Cardiac septum (tissue), 1 donor: ENCODE data around the gene PDAP1. TPM values are rescaled to one million over a fixed set of nuclear protein-coding genes. Genes with fewer than 3 reads are reported as not detected.
"Not testable (repeated sequence)": the region's sequence is repeated elsewhere in the genome, so short reads cannot be mapped to it uniquely, and the experiment has no call there.

Experiments
- DNase-seq: peaks from one replicate; pipeline ENCODE4 v3.0.0-alpha.2; 2020; ENCODE audit warnings: low spot score
- intact Hi-C: fragments of 100-400 bp; cut with DNase I; formaldehyde crosslinking; loops from one replicate; pipeline ENCODE4 v1.14.0; 2022
- total RNA-seq: library from RNA; stranded (reverse); fragmentation: NEBNext Ultra II Directional; extraction: Animal tissue kit (Norgen Biotek cat#: 25700); gene quantifications from one replicate; pipeline ENCODE4 v1.2.1, GENCODE V29; 2021
- donor health status: DM: no; HTN: no; CAD: no.

The PDAP1 gene
- total RNA-seq, 1 donor from 2014 or later: 95.6 TPM

DNA sequence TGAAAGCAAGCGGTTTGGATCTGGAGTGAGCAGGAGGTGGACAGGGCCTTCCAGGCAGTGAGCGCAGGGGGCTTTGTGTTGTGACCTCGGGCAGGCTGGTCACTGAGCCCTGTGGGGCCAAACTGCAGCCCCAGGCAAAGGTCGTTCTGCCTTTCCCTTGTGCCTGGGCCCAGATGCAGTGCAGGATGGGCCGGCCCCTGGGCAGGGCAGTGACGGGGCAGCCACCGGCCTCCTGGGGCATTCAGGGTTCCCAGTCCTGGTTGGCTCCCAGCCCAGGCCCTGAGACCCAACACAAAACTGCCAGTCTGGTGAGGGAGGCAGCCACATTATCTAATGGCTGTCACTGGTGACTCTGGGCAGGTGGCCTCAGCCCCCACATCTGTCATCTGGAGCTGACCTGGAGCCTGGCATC lies 26.7 kb downstream of the PDAP1 start:
- intact Hi-C loops: no loop called here
- DNase-seq: no peak

DNA sequence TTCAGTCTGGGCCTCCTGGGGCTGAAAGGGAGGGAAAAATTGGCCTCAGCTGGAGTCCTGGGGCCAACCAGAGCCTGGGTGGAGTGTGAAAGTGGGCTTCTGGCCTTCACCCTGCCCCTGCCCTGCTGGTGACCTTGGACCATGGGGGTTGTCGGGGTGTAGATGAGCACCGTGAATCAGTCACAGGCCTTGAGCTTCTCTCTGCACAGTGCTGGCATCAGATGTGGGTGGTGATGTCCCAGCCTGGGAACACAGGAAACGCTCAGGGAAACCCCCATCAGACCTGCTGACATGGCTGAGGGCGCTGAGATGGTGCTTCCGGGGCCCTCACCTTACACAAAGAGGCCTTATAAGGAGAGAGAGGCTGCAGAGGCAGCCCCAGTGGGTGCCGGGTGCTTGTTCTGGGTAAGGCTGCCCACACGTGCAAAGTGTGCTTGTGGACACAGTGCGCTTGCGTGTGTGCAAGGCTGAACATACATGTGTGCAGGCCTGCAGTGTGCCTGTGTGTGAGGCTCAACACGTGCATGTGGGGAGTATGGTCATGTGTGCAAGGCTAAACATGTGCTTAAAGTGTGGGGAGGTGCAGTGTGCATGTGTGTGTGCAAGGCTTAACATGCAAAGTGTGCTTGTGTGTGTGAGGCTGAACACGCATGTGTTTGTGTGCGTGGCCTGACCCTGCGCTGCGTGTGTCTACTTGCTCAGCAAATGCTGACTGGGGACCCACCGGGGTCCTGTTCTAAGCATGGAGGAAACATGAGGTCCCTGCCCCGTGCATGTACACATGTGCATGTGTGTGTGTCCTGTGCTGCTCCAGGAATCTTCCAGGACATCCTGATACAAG lies 27.4 kb downstream of the PDAP1 start:
- no peak for DNase-seq
- intact Hi-C loops: no loop called here

DNA sequence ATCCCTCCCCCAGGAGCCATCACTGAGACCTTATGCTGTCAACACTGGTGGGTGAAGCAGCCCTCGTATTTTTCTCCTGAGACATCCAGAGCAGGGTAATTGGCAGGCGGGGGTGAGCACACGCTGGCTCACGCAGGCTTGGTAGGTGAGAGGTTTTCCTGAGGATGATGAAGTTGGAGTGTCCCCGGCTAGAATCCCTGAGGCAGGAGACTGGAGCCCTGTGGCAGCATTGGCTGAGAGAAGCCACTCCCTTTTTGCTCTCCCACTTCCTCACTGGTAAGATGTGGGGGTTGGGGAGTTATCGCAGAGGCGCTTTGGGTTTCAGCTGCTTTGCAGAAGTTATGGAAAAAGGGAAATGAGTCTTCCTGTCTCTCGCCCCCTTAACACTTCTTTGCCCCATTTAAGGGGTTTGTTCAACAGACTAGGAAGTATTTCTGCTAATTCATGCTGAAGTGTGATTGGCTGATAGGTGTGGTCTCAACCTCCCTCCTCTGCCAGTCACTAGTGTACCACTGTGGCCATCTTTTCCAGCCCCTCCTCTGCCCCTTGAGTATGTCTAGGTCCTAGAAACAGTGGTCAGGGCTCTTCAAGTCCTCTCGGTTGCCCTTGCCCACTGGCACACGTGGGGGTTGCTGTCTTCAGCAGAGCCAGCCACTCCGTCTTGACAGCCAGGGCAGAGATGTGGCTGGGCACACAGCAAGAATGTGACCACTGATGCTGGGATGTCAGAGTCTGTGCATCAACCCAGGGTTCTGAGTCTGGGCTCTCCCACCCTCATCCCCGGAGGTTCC lies 28.2 kb downstream of the PDAP1 start:
- no peak for DNase-seq
- intact Hi-C loops: no loop called here

- intact Hi-C loops, DNase-seq: not testable (repeated sequence)
Measured at GRCh38 chr7:99379693-99380031, 28.7 kb downstream of the PDAP1 start.

- peak; percentile 86 for DNase-seq
- intact Hi-C loops: no loop called here
Measured at GRCh38 chr7:99379043-99379577, 29.3 kb downstream of the PDAP1 start.

- intact Hi-C loops: loop anchor here (2.0 kb wide), 1 partner anchor 34 kb away; the partner anchor contains the start of genes BUD31 and PDAP1
- peak; percentile 93 for DNase-seq
Measured at GRCh38 chr7:99375070-99375807, 33.2 kb downstream of the PDAP1 start.

DNA sequence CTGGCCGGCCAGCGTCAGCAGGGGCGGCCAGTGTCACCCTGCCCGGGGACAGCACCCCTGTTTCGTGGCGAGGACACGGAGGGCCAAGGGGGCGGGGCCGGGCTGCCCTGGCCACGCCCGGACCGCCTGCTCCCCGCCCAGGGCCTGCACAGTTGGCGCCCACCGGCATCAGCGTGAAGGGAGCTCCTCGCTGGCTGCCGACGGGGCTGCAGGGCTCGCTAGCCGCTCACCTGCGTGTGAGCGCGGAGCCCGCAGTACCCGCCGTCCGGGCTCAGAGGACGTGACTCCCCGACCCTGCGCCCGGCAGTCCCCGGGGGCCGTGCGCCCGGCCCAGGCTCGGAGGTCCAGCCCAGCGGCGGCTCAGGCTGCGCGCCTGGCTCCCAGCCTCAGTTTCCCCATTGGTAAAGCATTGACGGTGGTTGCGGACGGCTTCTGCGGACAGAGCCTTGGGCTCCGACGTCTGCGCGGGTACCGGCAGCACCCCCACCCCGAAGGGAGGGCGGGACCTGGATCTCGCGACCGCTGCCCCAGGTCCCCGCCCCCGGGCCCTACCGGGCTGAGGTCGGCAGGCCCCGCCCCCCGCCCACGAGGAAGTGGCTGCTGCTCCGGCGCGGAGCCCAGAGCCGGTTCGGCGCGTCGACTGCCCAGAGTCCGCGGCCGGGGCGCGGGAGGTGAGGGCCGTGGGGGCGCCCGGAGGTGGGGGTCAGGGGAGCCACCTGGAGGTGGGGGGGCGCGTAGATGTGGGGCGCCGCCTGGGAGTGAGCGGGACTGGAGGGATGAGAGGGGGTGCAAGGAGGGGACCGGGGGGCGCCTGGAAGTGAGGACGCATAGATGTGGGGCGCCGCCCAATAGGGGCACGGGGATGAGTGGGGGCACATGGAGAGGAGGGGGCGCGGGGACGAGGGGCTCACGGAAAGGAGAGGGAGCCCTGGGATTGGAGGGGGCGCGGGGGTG lies 34.0 kb downstream of the PDAP1 start, which contains the start of gene ARPC1B:
Gene ARPC1B (plus strand): TSS at position 620 of the 954 bp plus-strand sequence. CDS start 10,985 bp downstream, outside the sequence.
- intact Hi-C loops: loop anchor here (2.0 kb wide), 1 partner anchor 34 kb away; the partner anchor contains the start of genes BUD31 and PDAP1
- DNase-seq: peak; percentile 95

- DNase-seq: no peak
- intact Hi-C loops: loop anchor here (2.0 kb wide), 1 partner anchor 35 kb away; the partner anchor contains the start of genes BUD31 and PDAP1
Measured at GRCh38 chr7:99373091-99374066, 35.0 kb downstream of the PDAP1 start.

DNA sequence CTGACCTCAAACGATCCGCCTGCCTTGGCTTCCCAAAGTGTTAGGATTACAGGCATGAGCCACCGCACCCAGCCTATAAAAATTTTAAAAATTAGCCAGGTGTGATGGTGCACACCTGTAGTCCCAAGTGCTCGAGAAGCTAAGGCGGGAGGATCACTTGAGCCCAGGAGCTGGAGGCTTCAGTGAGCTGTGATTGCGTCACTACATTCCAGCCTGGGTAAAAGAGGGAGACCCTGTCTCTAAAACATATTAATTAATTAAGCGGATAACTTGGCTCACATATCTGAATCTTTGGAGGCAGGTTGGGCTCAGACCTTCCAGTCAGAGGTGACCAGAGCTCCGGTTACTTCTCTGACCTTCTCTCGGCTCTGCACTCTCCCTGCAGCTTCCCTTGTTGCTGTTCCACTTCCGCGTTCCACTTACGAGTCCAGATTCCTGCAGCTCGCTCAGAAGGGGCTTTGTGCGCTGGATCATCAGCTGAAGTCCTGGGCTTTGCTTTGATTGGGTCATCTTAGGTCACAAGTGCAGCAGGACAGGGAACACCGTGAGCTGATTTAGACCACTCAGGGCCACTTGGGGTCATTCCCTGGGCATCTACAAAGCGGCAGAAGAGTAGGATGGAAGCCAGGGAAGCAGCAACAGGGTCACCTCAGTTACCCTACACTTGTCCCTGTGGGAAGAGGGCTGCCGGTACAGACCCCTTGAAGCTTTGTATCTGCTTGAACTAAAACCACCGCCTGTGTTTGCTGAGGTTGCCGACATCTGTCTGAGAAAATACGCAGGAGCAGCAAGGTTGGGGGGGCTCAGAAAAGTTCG lies 35.9 kb downstream of the PDAP1 start:
- intact Hi-C loops: no loop called here
- no peak for DNase-seq

DNA sequence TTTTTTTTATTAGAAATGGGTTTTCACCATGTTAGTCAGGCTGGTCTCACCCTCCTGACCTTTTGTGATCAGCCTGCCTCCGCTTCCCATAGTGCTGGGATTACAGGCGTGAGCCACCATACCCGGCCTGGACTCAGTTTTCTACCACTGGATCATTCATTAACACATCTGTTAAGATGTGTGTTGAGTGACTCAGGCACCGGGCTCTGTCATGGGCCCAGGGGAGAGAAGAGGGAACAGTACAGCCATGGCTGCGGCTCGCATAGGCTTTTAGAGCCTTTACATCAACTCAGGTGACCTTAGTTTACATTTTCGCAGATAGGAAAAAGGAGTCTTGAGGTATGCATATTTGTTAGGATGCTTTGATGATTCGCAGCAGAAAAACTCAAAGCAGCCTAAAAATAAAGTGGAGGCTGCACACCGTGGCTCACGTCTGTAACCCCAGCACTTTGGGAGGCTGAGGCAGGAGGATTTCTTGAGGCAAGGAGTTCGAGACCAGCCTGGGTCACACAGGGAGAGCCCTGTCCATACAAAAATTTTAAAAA lies 36.9 kb downstream of the PDAP1 start:
- no peak for DNase-seq
- intact Hi-C loops: no loop called here

GRCh38 chr7:99369767-99370391 lies 38.5 kb downstream of the PDAP1 start:
- no peak for DNase-seq
- intact Hi-C loops: no loop called here

DNA sequence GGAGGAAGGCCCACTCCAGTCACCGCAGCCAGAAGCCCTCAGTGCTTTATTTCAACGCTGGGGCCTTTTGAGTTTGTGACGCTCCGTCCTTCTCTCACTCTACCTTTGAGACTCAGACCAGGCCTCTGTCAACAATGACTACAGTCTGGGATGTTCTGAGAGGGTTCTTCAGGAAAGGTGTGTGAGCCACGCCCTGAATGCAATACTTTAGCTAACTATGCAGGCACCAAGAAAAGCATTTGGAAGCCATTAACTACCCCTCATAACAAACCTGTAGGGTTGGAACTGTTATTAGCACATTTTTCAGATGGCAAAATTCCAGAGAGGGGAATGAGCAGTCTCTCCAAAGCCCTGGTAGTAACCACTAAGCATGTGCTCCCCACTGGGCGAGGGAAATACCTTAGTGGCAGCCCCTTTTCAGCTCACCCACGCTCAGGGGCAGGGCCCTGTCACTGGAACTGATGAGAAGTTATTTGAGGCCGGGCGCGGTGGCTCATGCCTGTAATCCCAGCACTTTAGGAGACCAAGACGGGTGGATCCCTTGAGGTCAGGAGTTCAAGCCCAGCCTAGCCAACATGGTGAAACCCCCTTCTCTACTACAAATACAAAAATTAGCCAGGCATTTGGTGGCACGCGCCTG lies 39.5 kb downstream of the PDAP1 start:
- intact Hi-C loops: no loop called here
- DNase-seq: no peak

DNA sequence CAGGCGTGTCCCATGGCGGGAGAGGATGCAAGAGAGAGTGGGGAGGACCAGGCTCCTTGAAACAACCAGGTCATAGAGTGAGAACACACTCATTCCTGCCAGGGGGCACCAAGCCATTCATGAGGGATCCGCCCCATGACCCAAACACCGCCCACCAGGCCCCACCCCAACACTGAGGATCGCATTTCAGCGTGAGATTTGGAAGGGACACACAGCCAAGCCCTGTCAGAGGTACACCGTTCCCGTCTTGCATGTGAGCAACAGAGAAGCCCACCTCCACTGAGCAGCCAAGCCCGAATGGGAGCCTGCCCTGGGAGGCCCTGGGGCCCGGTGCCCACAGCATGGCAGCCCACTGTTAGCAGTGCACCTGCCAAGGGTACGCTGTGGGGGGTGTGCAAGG lies 41.8 kb downstream of the PDAP1 start:
- intact Hi-C loops: no loop called here
- no peak for DNase-seq

DNA sequence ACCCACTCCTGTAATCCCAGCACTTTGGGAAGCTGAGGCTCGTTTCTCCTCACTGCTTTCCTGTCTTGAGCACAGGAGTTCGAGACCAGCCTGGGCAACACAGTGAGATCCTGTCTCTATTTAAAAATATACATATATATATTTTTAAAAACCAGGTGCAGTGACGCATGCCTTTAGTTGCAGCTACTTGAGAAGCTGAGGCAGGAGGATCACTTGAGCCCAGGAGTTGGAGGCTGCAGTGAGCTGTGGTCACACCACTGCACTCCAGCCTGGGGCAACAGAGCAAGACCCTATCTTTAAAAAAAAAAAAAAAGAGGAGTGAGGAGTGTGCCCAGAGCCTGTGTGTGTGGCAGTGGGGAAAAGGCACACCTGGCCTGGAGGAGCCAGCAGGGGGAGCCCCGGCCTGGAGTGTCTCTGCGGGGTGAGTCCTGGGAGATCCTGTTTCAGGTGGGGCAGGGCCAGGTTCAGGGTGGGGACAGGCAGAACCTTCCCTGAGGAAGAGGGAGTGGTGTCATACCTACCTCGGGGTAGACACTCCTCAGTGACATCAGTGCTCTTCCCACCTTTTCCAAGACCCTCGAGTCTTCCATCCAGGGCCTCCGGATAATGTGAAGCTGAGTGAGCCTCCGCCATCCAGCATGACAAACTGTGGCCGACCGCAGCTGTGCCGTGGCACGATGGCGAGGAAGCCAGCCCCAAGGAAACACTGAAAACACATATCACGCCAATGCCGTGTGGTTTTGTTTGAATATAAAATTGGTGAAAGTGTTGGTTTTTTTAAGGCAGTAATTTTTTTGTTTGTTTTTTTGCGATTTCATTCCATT lies 42.9 kb downstream of the PDAP1 start:
- DNase-seq: peak; percentile 89
- intact Hi-C loops: no loop called here
